B cell (primary cell): ENCODE data around the gene LPXN. TPM values are rescaled to one million over a fixed set of nuclear protein-coding genes. Genes with fewer than 3 reads are reported as not detected.
A peak's percentile ranks its signal among the peaks of the same experiment; 100 is the strongest.

Source experiments
- ATAC-seq: fragments of 200-7000 bp; cut with Tn5 transposase; one replicate; pipeline ENCODE4 v1.10.0; 2021; ENCODE audit warnings: low read depth, mild to moderate bottlenecking, moderate number of reproducible peaks, moderate library complexity
- CTCF ChIA-PET: fragments of 350-600 bp; sonication (Branson Sonifier 250); formaldehyde crosslinking; loops from one replicate; lab custom pipeline; 2021; ENCODE audit warnings: antibody characterized with exemption, inconsistent platforms; lab: Charles Lee
- POLR2A ChIA-PET: fragments of 350-600 bp; sonication (Branson Sonifier 250); formaldehyde crosslinking; loops from one replicate; lab custom pipeline; 2021; ENCODE audit warnings: antibody characterized with exemption; lab: Charles Lee
- DNase-seq: peaks from one replicate; pipeline ENCODE4 v3.0.0; 2013
- H2AFZ ChIP-seq: 2 replicates; pipeline ENCODE4 v1.6.1; 2012; ENCODE audit warnings: mild to moderate bottlenecking, low read depth, low read length; ENCODE audit not compliant: insufficient read depth, poor library complexity, severe bottlenecking
- H3K27ac ChIP-seq, 2 donors: 1 replicate in 1 of 2; 2 replicates in 1 of 2; pipeline ENCODE4 v1.5.1; 2012 to 2013; ENCODE audit warnings: low read length in 2 of 2, mild to moderate bottlenecking in 2 of 2, moderate library complexity in 1 of 2
- H3K27me3 ChIP-seq, 4 experiments: fragments of 200-600 bp in 1 of 4; sonication (generic) in 1 of 4; replicated peaks in 1 of 4; 1 replicate in 2 of 4; 2 replicates in 2 of 4; pipeline versions ENCODE4 v1.6.1 to v1.7.0; 2013 to 2016; ENCODE audit warnings: low read length in 3 of 4, mild to moderate bottlenecking in 2 of 4, mixed read lengths in 1 of 4, moderate library complexity in 1 of 4; ENCODE audit not compliant: insufficient read depth in 4 of 4, control insufficient read depth in 3 of 4; ENCODE audit errors: control extremely low read depth in 1 of 4
- H3K36me3 ChIP-seq, 2 experiments: replicated peaks in 1 of 2; 1 replicate in 1 of 2; 2 replicates in 1 of 2; pipeline versions ENCODE4 v1.6.1 to v1.7.1; 2013; ENCODE audit warnings: low read length in 1 of 2; ENCODE audit not compliant: insufficient read depth in 2 of 2, control insufficient read depth in 1 of 2; ENCODE audit errors: control extremely low read depth in 1 of 2, extremely low read depth in 1 of 2
- H3K4me1 ChIP-seq, 2 donors: fragments of 200-600 bp in 1 of 2; sonication (generic) in 1 of 2; 1 replicate in 1 of 2; 2 replicates in 1 of 2; pipeline versions ENCODE4 v1.5.1 to v1.6.1; 2013 to 2017; ENCODE audit warnings: low read length in 2 of 2; ENCODE audit not compliant: control insufficient read depth in 2 of 2, insufficient read depth in 2 of 2
- H3K4me2 ChIP-seq: replicated peaks from 2 replicates; pipeline ENCODE3; 2012; ENCODE audit warnings: mild to moderate bottlenecking, low read depth, low read length; ENCODE audit not compliant: poor library complexity, severe bottlenecking
- H3K4me3 ChIP-seq, 5 experiments: fragments of 200-600 bp in 1 of 5; sonication (generic) in 1 of 5; 1 replicate in 3 of 5; 2 replicates in 2 of 5; pipeline versions ENCODE4 v1.5.1 to v1.7.0; 2011 to 2016; ENCODE audit warnings: low read length in 4 of 5, mild to moderate bottlenecking in 4 of 5, low read depth in 2 of 5, control low read depth in 1 of 5, moderate library complexity in 1 of 5; ENCODE audit not compliant: insufficient read depth in 1 of 5; ENCODE audit errors: control extremely low read depth in 1 of 5, extremely low read depth in 1 of 5
- H3K79me2 ChIP-seq: fragments of 200-600 bp; sonication (generic); one replicate; pipeline ENCODE4 v1.6.0; 2016; ENCODE audit warnings: low read length; ENCODE audit not compliant: control insufficient read depth, insufficient read depth
- H3K9ac ChIP-seq: fragments of 200-600 bp; sonication (generic); 2 replicates; pipeline ENCODE4 v1.6.1; 2017; ENCODE audit warnings: mild to moderate bottlenecking, low read length, moderate library complexity
- H3K9me3 ChIP-seq, 3 donors: one replicate each; pipeline versions ENCODE4 v1.6.1 to v1.7.1; 2013; ENCODE audit warnings: low read length in 2 of 3; ENCODE audit not compliant: control insufficient read depth in 2 of 3, insufficient read depth in 1 of 3; ENCODE audit errors: control extremely low read depth in 1 of 3
- H4K20me1 ChIP-seq: 2 replicates; pipeline ENCODE4 v1.6.0; 2012; ENCODE audit warnings: mild to moderate bottlenecking, low read length; ENCODE audit not compliant: insufficient read depth, control insufficient read depth, poor library complexity, severe bottlenecking
- H3K27ac Mint-ChIP-seq: one replicate; pipeline ENCODE4 v1.8.0; 2021; ENCODE audit warnings: mixed read lengths
- H3K27me3 Mint-ChIP-seq: one replicate; pipeline ENCODE4 v1.8.0; 2021; ENCODE audit warnings: mixed read lengths
- H3K4me1 Mint-ChIP-seq: one replicate; pipeline ENCODE4 v1.8.0; 2021; ENCODE audit warnings: mixed read lengths
- H3K4me3 Mint-ChIP-seq: one replicate; pipeline ENCODE4 v1.8.0; 2021; ENCODE audit warnings: mixed read lengths
- H3K9me3 Mint-ChIP-seq: one replicate; pipeline ENCODE4 v1.8.0; 2022; ENCODE audit warnings: mixed read lengths; ENCODE audit not compliant: insufficient read depth
- EZH2 ChIP-seq: IDR thresholded peaks from 2 replicates; pipeline ENCODE4 v1.6.1; 2012; ENCODE audit warnings: borderline replicate concordance, low read depth, mild to moderate bottlenecking, moderate library complexity, low read length; ENCODE audit not compliant: insufficient read depth, poor library complexity, severe bottlenecking
- intact Hi-C: fragments of 100-400 bp; cut with micrococcal nuclease; formaldehyde crosslinking; loops from one replicate; pipeline ENCODE4 v1.10.0; 2022
- polyA plus RNA-seq: library from polyadenylated mRNA; depleted of rRNA; stranded (reverse); fragments of >200 nt; gene quantifications from 2 replicates; pipeline ENCODE4 v1.2.3, GENCODE V29; 2012
- total RNA-seq, 2 donors: library from RNA; stranded (reverse); fragments of 120-200 nt in 1 of 2; gene quantifications; 1 replicate in 1 of 2; 2 replicates in 1 of 2; pipeline versions ENCODE4 v1.2.3 to v1.2.4, GENCODE V29; 2013 to 2022
- TF ChIP-seq, protein P1 (sequence below): fragments of 200-600 bp; IDR thresholded peaks from one replicate; pipeline ENCODE4 v1.8.0; 2022; ENCODE audit warnings: antibody characterized with exemption, mild to moderate bottlenecking

The LPXN gene
- total and polyA plus RNA-seq, 2 donors (not counting 1 experiment from before 2014, with no cell fraction given): 59.2 to 209 TPM

DNA sequence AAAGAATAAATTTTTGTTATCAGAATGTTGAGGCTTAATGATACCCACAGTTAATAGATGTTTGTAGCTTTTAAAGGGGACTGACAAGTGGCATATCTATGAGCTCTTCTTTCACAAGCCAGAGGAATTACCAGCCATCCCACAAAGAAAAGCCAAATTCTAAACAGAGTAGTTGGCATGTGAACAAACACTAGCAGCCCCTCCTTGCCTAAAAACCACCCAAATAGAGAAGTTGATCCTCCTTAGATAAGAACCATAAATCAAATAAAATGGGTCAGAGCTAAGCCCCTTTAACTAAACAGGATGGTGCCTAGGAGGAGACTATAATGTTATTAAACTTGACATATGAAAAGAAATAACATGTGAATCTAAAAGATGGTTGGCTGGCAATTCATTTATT, 11.4 kb downstream of the LPXN start:
- H3K27me3 Mint-ChIP-seq: no peaks in the 10 kb centered on the region
- H4K20me1 ChIP-seq: no peaks in the 10 kb centered on the region

DNA sequence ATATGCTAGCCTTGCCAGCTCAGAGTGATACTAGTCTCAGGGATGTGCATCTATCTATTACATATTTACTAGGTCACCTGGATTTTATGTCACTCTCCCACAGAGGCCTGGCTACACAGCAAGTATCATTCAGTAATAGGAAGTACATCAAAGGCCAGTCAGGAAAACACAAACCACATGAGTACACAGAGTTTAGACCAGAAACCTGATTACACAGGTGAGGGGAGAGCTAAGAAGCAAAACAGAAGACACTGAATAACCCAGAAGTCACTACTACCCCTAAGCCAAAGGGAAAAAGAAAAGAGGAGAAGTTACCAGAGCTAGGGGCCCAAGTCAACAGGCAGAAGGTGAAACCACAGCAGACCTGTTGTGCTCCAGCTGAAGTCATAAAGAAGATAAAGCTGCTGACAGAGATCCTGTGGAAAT, 13.3 kb downstream of the LPXN start:
- ChIA-PET CTCF (interaction anchor here (0.8 to 1.4 kb wide), 2 partner anchors 594 to 596 kb away, joined by 4 read pairs; no protein-coding TSS in a partner anchor), POLR2A (interaction anchor here (0.7 kb wide), 1 partner anchor 13 kb away, joined by 3 read pairs; the partner anchor contains the start of gene LPXN)
- DNase-seq: no peak
- Histone ChIP-seq H3K4me1 (peaks cover 18 to 22% of the 10 kb centered on the region in 2 donors), H3K9me3 (no peaks in the 10 kb centered on the region), H3K4me2 (no peak overlapping the region), H2AFZ (no peak overlapping the region), H3K36me3 (peaks cover 15 to 34% of the 10 kb centered on the region in 2 experiments), H3K27me3 (no peaks in the 10 kb centered on the region), H4K20me1 (no peaks in the 10 kb centered on the region), H3K9ac (peak overlapping the region; percentile 3), H3K79me2 (peaks cover 77% of the 10 kb centered on the region), H3K4me3 (no peak overlapping the region), H3K27ac (peak overlapping the region in 1 of 2 donors; percentile 49)
- TF ChIP-seq, protein P1, sequence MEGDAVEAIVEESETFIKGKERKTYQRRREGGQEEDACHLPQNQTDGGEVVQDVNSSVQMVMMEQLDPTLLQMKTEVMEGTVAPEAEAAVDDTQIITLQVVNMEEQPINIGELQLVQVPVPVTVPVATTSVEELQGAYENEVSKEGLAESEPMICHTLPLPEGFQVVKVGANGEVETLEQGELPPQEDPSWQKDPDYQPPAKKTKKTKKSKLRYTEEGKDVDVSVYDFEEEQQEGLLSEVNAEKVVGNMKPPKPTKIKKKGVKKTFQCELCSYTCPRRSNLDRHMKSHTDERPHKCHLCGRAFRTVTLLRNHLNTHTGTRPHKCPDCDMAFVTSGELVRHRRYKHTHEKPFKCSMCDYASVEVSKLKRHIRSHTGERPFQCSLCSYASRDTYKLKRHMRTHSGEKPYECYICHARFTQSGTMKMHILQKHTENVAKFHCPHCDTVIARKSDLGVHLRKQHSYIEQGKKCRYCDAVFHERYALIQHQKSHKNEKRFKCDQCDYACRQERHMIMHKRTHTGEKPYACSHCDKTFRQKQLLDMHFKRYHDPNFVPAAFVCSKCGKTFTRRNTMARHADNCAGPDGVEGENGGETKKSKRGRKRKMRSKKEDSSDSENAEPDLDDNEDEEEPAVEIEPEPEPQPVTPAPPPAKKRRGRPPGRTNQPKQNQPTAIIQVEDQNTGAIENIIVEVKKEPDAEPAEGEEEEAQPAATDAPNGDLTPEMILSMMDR: no peak
- TF ChIP-seq EZH2: no peak
- Mint-ChIP-seq H3K4me1 (peaks cover 38% of the 10 kb centered on the region), H3K27me3 (no peaks in the 10 kb centered on the region), H3K27ac (peak overlapping the region; percentile 57), H3K4me3 (no peak overlapping the region), H3K9me3 (no peaks in the 10 kb centered on the region)
- no peak for ATAC-seq
- intact Hi-C loops: no loop called here

More for the DNA sequence above, 11.4 kb downstream of the LPXN start:
- Histone ChIP-seq H3K9me3 (no peaks in the 10 kb centered on the region), H2AFZ (no peak overlapping the region), H3K27me3 (no peaks in the 10 kb centered on the region), H3K79me2 (peaks cover 85% of the 10 kb centered on the region), H3K4me3 (no peak overlapping the region), H3K36me3 (peaks cover 15 to 48% of the 10 kb centered on the region in 2 experiments), H3K4me1 (peaks cover 24 to 25% of the 10 kb centered on the region in 2 donors), H3K4me2 (peak overlapping the region; percentile 22), H3K27ac (peak overlapping the region in 1 of 2 donors; percentile 38), H3K9ac (no peak overlapping the region)
- H3K4me1 Mint-ChIP-seq: peaks cover 49% of the 10 kb centered on the region
- intact Hi-C loops: no loop called here
- H3K4me3 Mint-ChIP-seq: no peak overlapping the region
- no peak overlapping the region for H3K27ac Mint-ChIP-seq
- no peaks in the 10 kb centered on the region for H3K9me3 Mint-ChIP-seq
- no peak for ATAC-seq
- ChIA-PET POLR2A (interaction anchor here (0.7 kb wide), 1 partner anchor 11 kb away, joined by 3 read pairs; the partner anchor contains the start of gene LPXN), CTCF (interaction anchor here (0.9 to 2.0 kb wide), 5 partner anchors 9 to 65 kb away, joined by 3 to 11 read pairs (median 5); no protein-coding TSS in a partner anchor)
- no peak for DNase-seq
- no peak for TF ChIP-seq EZH2
- TF ChIP-seq, protein P1: no peak
